Amniotic stem cell (primary cell): Measurements from ENCODE around the gene MRPS15.

ENCODE experiments used
- DNase-seq: peaks from one replicate; lab custom pipeline; 2025; lab: John Stamatoyannopoulos, UW

MRPS15 gene

GRCh38 chr1:36419569-36419968, 44.6 kb downstream of the MRPS15 start:
- no peak for DNase-seq

GRCh38 chr1:36419140-36419539, 45.0 kb downstream of the MRPS15 start:
- no peak for DNase-seq

- no peak for DNase-seq
These were observed 46.3 kb downstream of the MRPS15 start for GRCh38 chr1:36417931-36418330.

GRCh38 chr1:36415661-36416326, 48.4 kb downstream of the MRPS15 start:
- no peak for DNase-seq

GRCh38 chr1:36414384-36414783, 49.8 kb downstream of the MRPS15 start:
- DNase-seq = no peak

GRCh38 chr1:36411674-36412648, 52.2 kb downstream of the MRPS15 start:
- DNase-seq = no peak

- peak; percentile 46 for DNase-seq
These were observed 55.7 kb downstream of the MRPS15 start for GRCh38 chr1:36408479-36408878.

GRCh38 chr1:36406440-36406839, 57.7 kb downstream of the MRPS15 start:
- no peak for DNase-seq
